ENCODE results near the gene RNF25.

RNF25 gene

DNA sequence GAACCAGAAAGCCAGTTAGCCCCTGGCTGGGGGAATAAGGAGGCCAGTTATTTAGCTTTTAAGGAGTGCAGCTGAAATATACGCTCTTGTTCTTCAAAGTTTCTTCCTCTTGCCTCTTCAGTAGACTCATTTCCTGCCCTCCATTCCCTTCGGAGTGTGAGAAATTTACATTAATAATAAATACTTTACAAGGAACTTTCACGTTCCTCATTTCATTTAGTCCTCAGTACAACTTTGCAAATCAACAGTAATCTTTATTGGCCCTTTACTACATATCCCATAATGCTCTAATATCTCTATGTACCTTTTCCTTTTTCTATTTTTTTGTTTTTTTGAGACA is 48.5 kb downstream of the RNF25 start:
- DNase-seq (ENCODE audit: low spot score): no peak

GRCh38 chr2:218622606-218623365 is 49.0 kb downstream of the RNF25 start:
- no peak for DNase-seq (ENCODE audit: low spot score)

GRCh38 chr2:218621007-218621406 is 50.8 kb downstream of the RNF25 start:
- no peak for DNase-seq (ENCODE audit: low spot score)

DNA sequence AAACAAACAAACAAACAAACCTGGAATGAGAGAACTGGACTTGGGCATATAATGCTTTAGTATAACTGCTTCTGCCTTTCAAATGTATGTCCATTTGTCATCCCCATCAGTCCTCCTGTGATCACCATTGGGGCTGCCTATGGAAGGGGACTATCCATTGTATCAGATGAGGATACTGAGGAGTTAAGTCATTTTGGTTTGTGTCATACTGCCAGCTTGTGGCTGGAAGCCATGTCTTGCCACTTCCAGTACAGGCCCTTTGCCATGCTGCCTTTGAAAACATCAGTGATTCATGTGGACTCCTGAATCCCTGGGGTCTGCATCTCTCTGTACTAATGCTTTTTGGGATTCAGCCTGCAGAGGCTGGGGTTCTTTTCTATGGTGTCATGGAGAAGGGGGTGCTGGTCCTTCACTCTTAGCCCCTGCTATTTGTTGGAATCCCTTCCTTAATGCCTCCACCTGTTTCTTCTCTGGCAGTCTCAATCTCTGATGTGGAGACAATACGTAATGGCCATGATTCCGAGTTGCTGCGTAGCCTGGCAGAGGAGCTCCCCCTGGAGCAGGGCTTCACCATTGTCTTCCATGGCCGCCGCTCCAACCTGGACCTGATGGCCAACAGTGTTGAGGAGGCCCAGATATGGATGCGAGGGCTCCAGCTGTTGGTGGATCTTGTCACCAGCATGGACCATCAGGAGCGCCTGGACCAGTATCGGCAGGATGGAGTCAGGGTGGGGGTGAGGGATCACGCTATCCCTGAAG is 53.5 kb downstream of the RNF25 start:
- no peak for DNase-seq (ENCODE audit: low spot score)

- no peak for DNase-seq (ENCODE audit: low spot score)
Observed at GRCh38 chr2:218615868-218616315, 55.9 kb downstream of the RNF25 start.
